ENCODE measurements around the gene CLSTN2. TPM values are rescaled to one million over a fixed set of nuclear protein-coding genes. Genes with fewer than 3 reads are reported as not detected.

The CLSTN2 gene
- total RNA-seq, 1 donor from 2014 or later = 9.7 TPM

DNA sequence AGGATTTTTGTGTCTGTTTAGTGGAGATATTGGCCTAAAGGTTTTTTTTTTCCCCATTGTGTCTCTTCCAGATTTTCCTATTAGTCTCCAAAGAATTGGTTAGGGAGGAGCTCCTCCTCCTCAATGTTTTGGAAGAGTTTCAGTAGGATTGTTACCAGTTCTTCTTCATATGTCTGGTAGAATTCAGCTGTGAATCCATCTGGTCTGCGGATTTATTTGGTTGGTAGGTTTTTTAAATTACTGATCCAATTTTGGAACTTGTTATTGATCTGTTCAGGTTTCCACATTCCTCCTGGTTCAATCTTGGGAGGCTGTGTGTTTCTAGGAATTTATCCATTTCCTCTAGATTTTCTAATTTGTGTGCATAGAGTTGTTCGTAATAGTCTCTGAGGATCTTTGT lies 222.2 kb downstream of the CLSTN2 start:
- no peak overlapping the region for H3K4me3 ChIP-seq (ENCODE audit: low read depth, low read length)
- TF ChIP-seq, protein P1, sequence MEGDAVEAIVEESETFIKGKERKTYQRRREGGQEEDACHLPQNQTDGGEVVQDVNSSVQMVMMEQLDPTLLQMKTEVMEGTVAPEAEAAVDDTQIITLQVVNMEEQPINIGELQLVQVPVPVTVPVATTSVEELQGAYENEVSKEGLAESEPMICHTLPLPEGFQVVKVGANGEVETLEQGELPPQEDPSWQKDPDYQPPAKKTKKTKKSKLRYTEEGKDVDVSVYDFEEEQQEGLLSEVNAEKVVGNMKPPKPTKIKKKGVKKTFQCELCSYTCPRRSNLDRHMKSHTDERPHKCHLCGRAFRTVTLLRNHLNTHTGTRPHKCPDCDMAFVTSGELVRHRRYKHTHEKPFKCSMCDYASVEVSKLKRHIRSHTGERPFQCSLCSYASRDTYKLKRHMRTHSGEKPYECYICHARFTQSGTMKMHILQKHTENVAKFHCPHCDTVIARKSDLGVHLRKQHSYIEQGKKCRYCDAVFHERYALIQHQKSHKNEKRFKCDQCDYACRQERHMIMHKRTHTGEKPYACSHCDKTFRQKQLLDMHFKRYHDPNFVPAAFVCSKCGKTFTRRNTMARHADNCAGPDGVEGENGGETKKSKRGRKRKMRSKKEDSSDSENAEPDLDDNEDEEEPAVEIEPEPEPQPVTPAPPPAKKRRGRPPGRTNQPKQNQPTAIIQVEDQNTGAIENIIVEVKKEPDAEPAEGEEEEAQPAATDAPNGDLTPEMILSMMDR (conservative IDR thresholded peaks at IDR 0.05; ENCODE audit: low read depth, low read length) = no peak
- no peak for DNase-seq (ENCODE audit: low read depth)

GRCh38 chr3:140159646-140160045 lies 224.7 kb downstream of the CLSTN2 start:
- TF ChIP-seq, protein P1 (conservative IDR thresholded peaks at IDR 0.05; ENCODE audit: low read depth, low read length) = no peak
- H3K4me3 ChIP-seq (ENCODE audit: low read depth, low read length) = no peak overlapping the region
- DNase-seq (ENCODE audit: low read depth) = no peak

GRCh38 chr3:140160553-140160952 lies 225.6 kb downstream of the CLSTN2 start:
- no peak overlapping the region for H3K4me3 ChIP-seq (ENCODE audit: low read depth, low read length)
- TF ChIP-seq, protein P1 (conservative IDR thresholded peaks at IDR 0.05; ENCODE audit: low read depth, low read length) = no peak
- no peak for DNase-seq (ENCODE audit: low read depth)

GRCh38 chr3:140162551-140162950 lies 227.6 kb downstream of the CLSTN2 start:
- no peak for DNase-seq (ENCODE audit: low read depth)
- H3K4me3 ChIP-seq (ENCODE audit: low read depth, low read length) = no peak overlapping the region
- TF ChIP-seq, protein P1 (conservative IDR thresholded peaks at IDR 0.05; ENCODE audit: low read depth, low read length) = no peak

GRCh38 chr3:140163159-140163763 lies 228.3 kb downstream of the CLSTN2 start:
- no peak overlapping the region for H3K4me3 ChIP-seq (ENCODE audit: low read depth, low read length)
- TF ChIP-seq, protein P1 (conservative IDR thresholded peaks at IDR 0.05; ENCODE audit: low read depth, low read length) = no peak
- DNase-seq (ENCODE audit: low read depth) = no peak

GRCh38 chr3:140164156-140164555 lies 229.2 kb downstream of the CLSTN2 start:
- TF ChIP-seq, protein P1 (conservative IDR thresholded peaks at IDR 0.05; ENCODE audit: low read depth, low read length) = no peak
- H3K4me3 ChIP-seq (ENCODE audit: low read depth, low read length) = no peak overlapping the region
- DNase-seq (ENCODE audit: low read depth) = no peak

- H3K4me3 ChIP-seq (ENCODE audit: low read depth, low read length) = no peak overlapping the region
- TF ChIP-seq, protein P1 (conservative IDR thresholded peaks at IDR 0.05; ENCODE audit: low read depth, low read length) = no peak
- DNase-seq (ENCODE audit: low read depth) = no peak
Measured at GRCh38 chr3:140164922-140165590, 230.1 kb downstream of the CLSTN2 start.
